ENCODE measurements around the gene SAPCD1.

SAPCD1 gene

DNA sequence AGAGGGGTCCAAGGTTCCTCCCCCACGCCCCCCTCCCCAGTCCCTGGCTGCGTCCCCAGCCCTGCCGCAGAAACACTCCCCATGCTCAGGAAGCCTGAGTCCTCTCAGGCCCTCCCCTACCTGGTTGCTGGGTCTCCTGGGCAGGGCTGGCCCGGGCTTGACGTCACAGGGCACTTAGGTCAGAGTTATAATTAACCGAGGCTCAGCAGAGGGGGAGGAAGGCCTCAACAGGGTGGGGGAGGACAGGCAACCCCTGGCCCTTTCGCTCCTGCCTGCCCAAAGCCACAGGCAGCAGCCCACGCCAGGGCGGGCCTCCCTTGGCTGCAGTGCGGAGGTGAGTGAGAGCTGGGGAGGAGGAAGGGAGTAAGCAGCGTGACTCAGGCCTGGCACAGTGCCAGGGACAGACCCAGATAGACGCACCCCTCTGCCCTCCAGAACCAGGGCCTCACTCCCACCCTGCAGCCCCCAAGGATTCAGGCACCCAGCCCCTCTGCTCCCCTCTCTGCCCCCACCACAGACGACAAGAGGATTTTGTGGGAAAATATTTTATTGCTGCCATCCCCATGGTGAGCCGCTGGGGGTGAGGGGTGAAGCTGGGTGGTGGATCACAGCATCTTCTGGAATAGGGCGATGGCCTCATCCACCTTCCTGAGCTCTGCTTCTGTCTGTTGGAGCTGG, 14.7 kb downstream of the SAPCD1 start, which contains the start of gene VWA7:
VWA7 (minus strand) TSS at position 340 of the 678 bp plus-strand sequence. CDS start 549 bp downstream, outside the sequence.
- Histone ChIP-seq H3K79me1 (replicated peaks; ENCODE audit: low read length, poor library complexity, severe bottlenecking) (no peaks in the 10 kb centered on the region), H3K4me2 (ENCODE audit: low read length, poor library complexity, severe bottlenecking) (peak within 1 kb of the TSS; percentile 20), H2BK5ac (ENCODE audit: low read depth, low read length, poor library complexity, severe bottlenecking) (no peak within 1 kb of the TSS), H2AFZ (ENCODE audit: low read depth, low read length) (peak within 1 kb of the TSS; percentile 14), H3K4me1 (ENCODE audit: control insufficient read depth, insufficient read depth, low read depth, low read length) (peaks cover 16% of the 10 kb centered on the region), H2BK12ac (ENCODE audit: low read length in 2 of 2) (peak within 1 kb of the TSS in 1 of 2 experiments; percentile 66), H3K9ac (ENCODE audit: low read length) (peak within 1 kb of the TSS; percentile 47), H4K8ac (ENCODE audit: low read length) (peak within 1 kb of the TSS; percentile 72), H2BK120ac (ENCODE audit: low read depth, low read length) (peak within 1 kb of the TSS; percentile 19), H3K14ac (ENCODE audit: low read length in 2 of 2) (peak within 1 kb of the TSS in 1 of 2 experiments; percentile 19), H3K18ac (ENCODE audit: low read depth in 1 of 2, low read length in 2 of 2) (peak within 1 kb of the TSS; percentile 35 to 48), H3K36me3 (ENCODE audit: control insufficient read depth in 1 of 2, insufficient read depth in 2 of 2, low read depth in 1 of 2, low read length in 2 of 2) (peaks cover 39 to 48% of the 10 kb centered on the region in 2 experiments), H3K27me3 (ENCODE audit: control insufficient read depth in 1 of 2, insufficient read depth in 1 of 2, low read length in 2 of 2) (no peaks in the 10 kb centered on the region), H4K91ac (ENCODE audit: low read length) (peak within 1 kb of the TSS; percentile 30), H2AK5ac (ENCODE audit: low read length, severe bottlenecking) (peak within 1 kb of the TSS; percentile 49), H3K27ac (ENCODE audit: low read length, poor library complexity, severe bottlenecking) (no peak within 1 kb of the TSS), H3K9me3 (ENCODE audit: control insufficient read depth, low read length) (no peaks in the 10 kb centered on the region), H3K23ac (ENCODE audit: low read length in 2 of 2) (no peak within 1 kb of the TSS), H2BK15ac (ENCODE audit: low read depth, poor library complexity, severe bottlenecking) (peak within 1 kb of the TSS; percentile 45), H3K4me3 (ENCODE audit: insufficient read depth in 1 of 2, low read depth in 1 of 2, low read length in 2 of 2) (peak within 1 kb of the TSS in 1 of 2 experiments; percentile 18), H3K4ac (ENCODE audit: low read depth in 1 of 2, low read length in 2 of 2) (peak within 1 kb of the TSS; percentile 5 to 47)
- peak; percentile 66 for DNase-seq
- WGBS = 55% methylated on average over 9 of the region's 15 CpGs

- Histone ChIP-seq H3K4ac (ENCODE audit: low read depth in 1 of 2, low read length in 2 of 2) (peak overlapping the region in 1 of 2 experiments; percentile 32), H3K9ac (ENCODE audit: low read length) (no peak overlapping the region), H2AK5ac (ENCODE audit: low read length, severe bottlenecking) (peak overlapping the region; percentile 49), H2BK120ac (ENCODE audit: low read depth, low read length) (no peak overlapping the region), H3K27ac (ENCODE audit: low read length, poor library complexity, severe bottlenecking) (no peak overlapping the region), H3K9me3 (ENCODE audit: control insufficient read depth, low read length) (no peaks in the 10 kb centered on the region), H2BK5ac (ENCODE audit: low read depth, low read length, poor library complexity, severe bottlenecking) (no peak overlapping the region), H3K4me1 (ENCODE audit: control insufficient read depth, insufficient read depth, low read depth, low read length) (peaks cover 16% of the 10 kb centered on the region), H2BK12ac (ENCODE audit: low read length in 2 of 2) (peak overlapping the region in 1 of 2 experiments; percentile 66), H2AFZ (ENCODE audit: low read depth, low read length) (no peak overlapping the region), H3K79me1 (replicated peaks; ENCODE audit: low read length, poor library complexity, severe bottlenecking) (no peaks in the 10 kb centered on the region), H4K8ac (ENCODE audit: low read length) (no peak overlapping the region), H4K91ac (ENCODE audit: low read length) (no peak overlapping the region), H3K4me2 (ENCODE audit: low read length, poor library complexity, severe bottlenecking) (no peak overlapping the region), H3K23ac (ENCODE audit: low read length in 2 of 2) (no peak overlapping the region), H3K14ac (ENCODE audit: low read length in 2 of 2) (no peak overlapping the region), H3K18ac (ENCODE audit: low read depth in 1 of 2, low read length in 2 of 2) (peak overlapping the region in 1 of 2 experiments; percentile 48), H3K36me3 (ENCODE audit: control insufficient read depth in 1 of 2, insufficient read depth in 2 of 2, low read depth in 1 of 2, low read length in 2 of 2) (peaks cover 45 to 53% of the 10 kb centered on the region in 2 experiments), H3K27me3 (ENCODE audit: control insufficient read depth in 1 of 2, insufficient read depth in 1 of 2, low read length in 2 of 2) (no peaks in the 10 kb centered on the region), H2BK15ac (ENCODE audit: low read depth, poor library complexity, severe bottlenecking) (peak overlapping the region; percentile 4), H3K4me3 (ENCODE audit: insufficient read depth in 1 of 2, low read depth in 1 of 2, low read length in 2 of 2) (no peak overlapping the region)
- no peak for DNase-seq
- 94% methylated on average over 5 of the region's 5 CpGs for WGBS
These were observed 15.2 kb downstream of the SAPCD1 start for GRCh38 chr6:31777667-31778050.

GRCh38 chr6:31778193-31778592, 15.7 kb downstream of the SAPCD1 start:
- Histone ChIP-seq H2AK5ac (ENCODE audit: low read length, severe bottlenecking) (no peak overlapping the region), H3K4ac (ENCODE audit: low read depth in 1 of 2, low read length in 2 of 2) (no peak overlapping the region), H3K4me2 (ENCODE audit: low read length, poor library complexity, severe bottlenecking) (no peak overlapping the region), H3K36me3 (ENCODE audit: control insufficient read depth in 1 of 2, insufficient read depth in 2 of 2, low read depth in 1 of 2, low read length in 2 of 2) (peaks cover 50 to 58% of the 10 kb centered on the region in 2 experiments), H3K79me1 (replicated peaks; ENCODE audit: low read length, poor library complexity, severe bottlenecking) (no peaks in the 10 kb centered on the region), H2BK120ac (ENCODE audit: low read depth, low read length) (no peak overlapping the region), H2BK5ac (ENCODE audit: low read depth, low read length, poor library complexity, severe bottlenecking) (no peak overlapping the region), H3K27me3 (ENCODE audit: control insufficient read depth in 1 of 2, insufficient read depth in 1 of 2, low read length in 2 of 2) (no peaks in the 10 kb centered on the region), H3K9ac (ENCODE audit: low read length) (no peak overlapping the region), H2AFZ (ENCODE audit: low read depth, low read length) (no peak overlapping the region), H3K14ac (ENCODE audit: low read length in 2 of 2) (no peak overlapping the region), H2BK15ac (ENCODE audit: low read depth, poor library complexity, severe bottlenecking) (peak overlapping the region; percentile 3), H3K4me3 (ENCODE audit: insufficient read depth in 1 of 2, low read depth in 1 of 2, low read length in 2 of 2) (no peak overlapping the region), H3K23ac (ENCODE audit: low read length in 2 of 2) (no peak overlapping the region), H4K8ac (ENCODE audit: low read length) (no peak overlapping the region), H3K18ac (ENCODE audit: low read depth in 1 of 2, low read length in 2 of 2) (no peak overlapping the region), H3K9me3 (ENCODE audit: control insufficient read depth, low read length) (no peaks in the 10 kb centered on the region), H3K27ac (ENCODE audit: low read length, poor library complexity, severe bottlenecking) (no peak overlapping the region), H3K4me1 (ENCODE audit: control insufficient read depth, insufficient read depth, low read depth, low read length) (peaks cover 16% of the 10 kb centered on the region), H2BK12ac (ENCODE audit: low read length in 2 of 2) (peak overlapping the region in 1 of 2 experiments; percentile 15), H4K91ac (ENCODE audit: low read length) (no peak overlapping the region)
- WGBS = 99% methylated on average over 5 of the region's 5 CpGs
- DNase-seq = no peak

DNA sequence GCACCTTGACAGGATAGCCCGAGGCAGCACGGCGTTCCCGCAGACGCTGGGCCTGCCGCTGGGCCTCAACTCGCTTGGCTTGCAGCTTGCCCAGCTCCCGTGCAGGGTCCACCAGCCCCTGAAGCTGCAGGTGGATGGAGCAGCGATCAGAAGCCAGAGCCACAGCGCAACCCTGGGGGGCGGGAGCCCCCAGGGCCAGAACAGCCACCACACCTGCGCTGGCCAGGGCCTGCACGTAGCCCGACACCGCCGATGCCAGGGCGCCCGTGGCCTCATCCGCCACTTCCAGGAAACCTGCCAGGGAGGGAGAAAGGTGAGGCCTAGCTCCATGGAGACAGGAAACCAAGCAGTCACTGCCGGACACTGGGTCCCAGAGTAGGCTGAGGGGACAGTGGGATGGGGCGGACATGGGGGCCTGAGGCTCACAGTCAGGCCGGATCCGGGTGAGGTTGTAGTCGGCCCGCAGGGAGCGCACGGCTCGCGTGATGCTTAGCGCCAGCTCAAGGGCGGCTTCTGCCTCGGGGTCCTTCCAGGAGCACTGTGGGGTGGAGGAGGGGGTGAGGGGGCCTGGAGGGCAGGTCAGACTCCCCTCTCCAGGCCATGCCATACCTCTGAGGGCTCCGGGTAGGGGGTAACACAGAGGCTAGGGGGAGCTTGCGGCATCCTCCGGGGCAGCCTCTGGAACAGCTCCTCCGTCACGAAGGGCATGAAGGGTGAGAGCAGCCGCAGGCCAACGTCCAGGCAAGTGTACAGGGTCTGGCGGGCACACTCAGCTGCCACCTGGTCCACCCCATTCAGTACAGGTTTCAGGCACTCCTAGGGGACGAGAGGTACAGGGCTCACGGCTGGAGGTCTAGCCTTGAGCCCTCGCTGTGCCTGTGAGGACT, 16.8 kb downstream of the SAPCD1 start:
- Histone ChIP-seq H3K9ac (ENCODE audit: low read length) (no peak overlapping the region), H4K91ac (ENCODE audit: low read length) (no peak overlapping the region), H2AK5ac (ENCODE audit: low read length, severe bottlenecking) (no peak overlapping the region), H3K23ac (ENCODE audit: low read length in 2 of 2) (no peak overlapping the region), H3K27ac (ENCODE audit: low read length, poor library complexity, severe bottlenecking) (no peak overlapping the region), H3K4ac (ENCODE audit: low read depth in 1 of 2, low read length in 2 of 2) (no peak overlapping the region), H3K18ac (ENCODE audit: low read depth in 1 of 2, low read length in 2 of 2) (no peak overlapping the region), H3K36me3 (ENCODE audit: control insufficient read depth in 1 of 2, insufficient read depth in 2 of 2, low read depth in 1 of 2, low read length in 2 of 2) (peaks cover 60 to 68% of the 10 kb centered on the region in 2 experiments), H3K4me2 (ENCODE audit: low read length, poor library complexity, severe bottlenecking) (no peak overlapping the region), H2BK12ac (ENCODE audit: low read length in 2 of 2) (no peak overlapping the region), H3K27me3 (ENCODE audit: control insufficient read depth in 1 of 2, insufficient read depth in 1 of 2, low read length in 2 of 2) (no peaks in the 10 kb centered on the region), H3K4me3 (ENCODE audit: insufficient read depth in 1 of 2, low read depth in 1 of 2, low read length in 2 of 2) (no peak overlapping the region), H4K8ac (ENCODE audit: low read length) (no peak overlapping the region), H2AFZ (ENCODE audit: low read depth, low read length) (no peak overlapping the region), H3K4me1 (ENCODE audit: control insufficient read depth, insufficient read depth, low read depth, low read length) (peaks cover 16% of the 10 kb centered on the region), H2BK5ac (ENCODE audit: low read depth, low read length, poor library complexity, severe bottlenecking) (no peak overlapping the region), H2BK15ac (ENCODE audit: low read depth, poor library complexity, severe bottlenecking) (no peak overlapping the region), H3K9me3 (ENCODE audit: control insufficient read depth, low read length) (no peaks in the 10 kb centered on the region), H2BK120ac (ENCODE audit: low read depth, low read length) (no peak overlapping the region), H3K14ac (ENCODE audit: low read length in 2 of 2) (no peak overlapping the region), H3K79me1 (replicated peaks; ENCODE audit: low read length, poor library complexity, severe bottlenecking) (peaks cover 5% of the 10 kb centered on the region)
- no peak for DNase-seq
- 95% methylated on average over 43 of the region's 43 CpGs for WGBS
